Measurements from ENCODE around the gene ZNF716.

DNA sequence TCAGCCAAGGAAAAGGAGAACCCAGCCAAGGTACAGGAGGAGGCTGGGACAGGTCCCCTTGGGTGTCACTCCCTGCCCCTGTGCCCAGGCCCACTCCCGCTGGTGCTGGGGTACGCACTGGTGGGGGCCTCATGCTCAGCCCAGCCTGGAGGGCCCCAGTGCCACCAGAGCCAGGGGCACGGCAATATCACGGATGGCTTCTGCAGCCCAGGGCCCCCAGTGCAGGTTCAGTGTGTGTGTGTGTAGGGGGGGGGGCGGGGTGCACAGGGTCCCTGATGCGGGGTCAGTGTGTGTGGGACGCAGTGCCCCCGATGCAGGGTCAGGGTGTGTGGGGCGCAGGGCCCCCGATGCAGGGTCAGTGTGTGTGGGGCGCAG, 23.4 kb upstream of the ZNF716 start:
- TF ChIP-seq, protein P1, sequence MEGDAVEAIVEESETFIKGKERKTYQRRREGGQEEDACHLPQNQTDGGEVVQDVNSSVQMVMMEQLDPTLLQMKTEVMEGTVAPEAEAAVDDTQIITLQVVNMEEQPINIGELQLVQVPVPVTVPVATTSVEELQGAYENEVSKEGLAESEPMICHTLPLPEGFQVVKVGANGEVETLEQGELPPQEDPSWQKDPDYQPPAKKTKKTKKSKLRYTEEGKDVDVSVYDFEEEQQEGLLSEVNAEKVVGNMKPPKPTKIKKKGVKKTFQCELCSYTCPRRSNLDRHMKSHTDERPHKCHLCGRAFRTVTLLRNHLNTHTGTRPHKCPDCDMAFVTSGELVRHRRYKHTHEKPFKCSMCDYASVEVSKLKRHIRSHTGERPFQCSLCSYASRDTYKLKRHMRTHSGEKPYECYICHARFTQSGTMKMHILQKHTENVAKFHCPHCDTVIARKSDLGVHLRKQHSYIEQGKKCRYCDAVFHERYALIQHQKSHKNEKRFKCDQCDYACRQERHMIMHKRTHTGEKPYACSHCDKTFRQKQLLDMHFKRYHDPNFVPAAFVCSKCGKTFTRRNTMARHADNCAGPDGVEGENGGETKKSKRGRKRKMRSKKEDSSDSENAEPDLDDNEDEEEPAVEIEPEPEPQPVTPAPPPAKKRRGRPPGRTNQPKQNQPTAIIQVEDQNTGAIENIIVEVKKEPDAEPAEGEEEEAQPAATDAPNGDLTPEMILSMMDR (IDR thresholded peaks at IDR 0.05; ENCODE audit: poor library complexity) = no peak
- TF ChIP-seq EZH2 (IDR thresholded peaks at IDR 0.05; ENCODE audit: borderline replicate concordance) (no peak), EZH2phosphoT487 (IDR thresholded peaks at IDR 0.05; ENCODE audit: low read depth, severe bottlenecking, unreplicated experiment) (no peak)

Measured in hepatocyte (in vitro differentiated cells).